Activated CD8-positive, alpha-beta memory T cell treated with anti-CD3 and anti-CD28 coated beads for 4 hours (primary cell): ENCODE data around the gene CCNQ.

Experiments used
- DNase-seq, 2 donors: peaks; one replicate each; pipeline ENCODE4 v3.0.0-alpha.2; 2020; ENCODE audit warnings: low read depth in 2 of 2

The CCNQ gene

GRCh38 chrX:153576239-153576870, 22.6 kb downstream of the CCNQ start:
- DNase-seq, result no peak

- DNase-seq, result no peak
These were observed 25.0 kb downstream of the CCNQ start for GRCh38 chrX:153573984-153574383.

DNA sequence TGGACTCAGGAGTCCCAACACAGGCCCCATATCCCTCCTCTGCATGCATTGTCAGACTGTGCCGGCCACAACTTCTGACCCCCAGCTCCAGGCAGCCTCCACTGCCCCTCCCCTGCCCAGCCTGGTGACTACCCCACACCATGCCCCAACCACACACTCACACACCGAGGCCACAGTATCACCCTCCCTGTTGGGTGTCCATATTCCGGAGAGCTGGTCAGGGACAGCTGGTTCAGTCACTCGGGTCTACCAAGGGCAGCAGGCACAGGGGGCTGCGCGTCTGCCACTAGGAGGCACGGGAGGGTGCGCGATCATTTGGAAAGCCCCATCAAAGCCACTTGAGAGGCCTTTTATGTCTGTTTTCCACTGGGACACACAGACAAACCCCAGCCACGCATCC, 26.3 kb downstream of the CCNQ start:
- DNase-seq, result no peak

DNA sequence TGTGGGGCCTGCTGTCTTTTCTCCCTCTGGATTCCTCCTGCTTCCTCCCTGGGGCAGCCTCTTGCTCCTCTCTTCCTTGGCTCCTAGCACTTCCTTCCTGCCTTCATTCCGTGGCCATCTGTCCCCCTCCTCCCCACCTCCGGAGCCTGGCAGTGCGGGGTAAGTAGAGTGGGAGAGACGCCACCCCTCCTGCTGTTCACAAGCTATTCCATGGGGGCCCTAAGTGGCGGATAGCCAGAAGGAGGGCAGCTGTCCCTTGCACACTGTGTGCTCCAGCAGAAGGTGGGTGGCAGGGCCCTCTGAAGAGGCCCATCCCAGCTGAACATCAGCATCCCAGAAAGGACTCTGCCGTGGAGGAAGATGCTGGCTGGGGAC, 27.4 kb downstream of the CCNQ start:
- DNase-seq, result no peak

DNA sequence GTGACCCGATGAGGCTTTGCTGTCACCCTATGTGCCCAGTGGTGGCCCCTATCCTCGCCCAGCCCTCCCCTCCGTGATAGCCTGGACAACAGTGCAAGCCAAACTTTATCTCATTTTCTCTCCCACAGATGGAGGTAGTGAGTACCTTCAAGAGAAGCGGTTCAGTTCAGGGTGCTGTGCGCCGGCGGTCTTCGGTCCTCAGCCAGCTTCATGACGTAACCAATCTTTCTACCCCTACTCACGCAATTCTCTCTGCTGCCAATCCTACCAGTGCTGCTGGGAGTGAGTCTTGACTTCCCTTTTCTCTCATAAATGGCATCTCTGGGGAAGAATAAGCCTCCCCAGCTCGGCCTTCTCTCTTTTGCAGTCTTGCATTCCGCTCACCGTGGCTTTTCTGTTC, 29.5 kb downstream of the CCNQ start:
- DNase-seq, result no peak

GRCh38 chrX:153568451-153569011, 30.4 kb downstream of the CCNQ start:
- no peak for DNase-seq

- no peak for DNase-seq
These were observed 32.9 kb downstream of the CCNQ start for GRCh38 chrX:153565996-153566580.

DNA sequence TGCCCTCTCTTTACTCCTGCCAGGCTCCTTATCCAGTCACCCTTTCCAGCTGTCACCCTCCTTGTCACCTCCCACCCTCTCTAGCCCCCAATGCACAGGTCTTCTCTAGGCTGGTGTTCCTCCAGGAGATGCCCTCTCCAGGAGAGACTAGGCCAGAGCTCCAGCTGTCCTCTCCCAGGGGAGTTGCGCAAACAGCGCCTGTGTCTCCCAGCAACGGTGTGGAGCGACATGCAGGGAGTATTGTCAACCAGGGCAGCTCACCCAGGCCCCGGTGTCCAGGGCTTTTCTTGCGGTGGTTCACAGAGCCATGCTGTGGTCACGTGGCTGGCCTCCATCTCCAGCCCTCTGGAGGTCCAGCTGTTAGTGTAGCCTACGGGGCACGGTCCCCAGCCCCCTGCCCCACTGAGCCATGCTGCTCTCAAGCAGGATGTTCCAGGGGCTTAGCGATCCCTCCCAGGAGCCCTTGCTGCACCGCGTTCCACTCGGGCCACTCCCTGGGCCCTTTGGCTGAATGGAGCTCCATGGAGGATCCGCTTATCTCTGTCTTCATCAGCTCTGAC, 34.8 kb downstream of the CCNQ start:
- DNase-seq, result no peak

DNA sequence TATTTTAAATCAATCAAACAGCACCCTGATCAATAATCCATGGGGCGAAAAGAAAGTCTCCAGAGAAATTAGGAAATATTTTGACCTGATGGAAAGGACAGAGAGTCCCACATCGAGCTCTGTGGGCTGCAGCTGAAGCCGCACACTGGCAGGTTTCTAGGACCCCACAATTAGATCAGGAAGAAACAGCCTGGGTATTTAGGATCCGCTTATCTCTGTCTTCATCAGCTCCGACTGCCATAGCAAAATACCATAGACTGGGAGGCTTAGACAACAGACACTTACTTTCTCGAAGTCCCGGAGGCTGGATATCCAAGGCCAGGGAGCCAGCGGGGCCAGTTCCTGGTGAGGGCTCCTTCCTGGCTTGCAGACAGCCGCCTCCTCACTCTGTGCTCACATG, 36.4 kb downstream of the CCNQ start:
- no peak for DNase-seq

DNA sequence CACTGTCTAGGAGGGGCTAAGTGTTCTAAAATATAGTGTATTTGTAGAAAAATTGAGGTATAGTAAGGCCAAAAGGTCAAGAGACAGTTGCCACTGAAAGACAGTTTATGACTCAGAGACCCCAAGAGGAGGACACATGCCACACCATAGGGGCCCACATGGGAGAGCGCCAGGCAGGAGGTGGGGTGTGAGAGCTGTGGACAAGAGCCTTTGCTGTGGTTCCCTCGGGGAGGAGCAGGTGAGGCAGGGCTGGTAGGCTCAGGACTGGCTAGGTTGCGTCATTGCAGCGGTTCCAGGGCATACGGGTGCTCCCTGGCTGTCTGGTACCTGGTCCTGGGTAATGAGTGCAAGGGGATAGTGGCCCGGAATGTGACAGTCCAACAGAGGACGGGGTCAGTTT, 37.6 kb downstream of the CCNQ start:
- no peak for DNase-seq

GRCh38 chrX:153560466-153560865, 38.5 kb downstream of the CCNQ start:
- DNase-seq, result no peak

DNA sequence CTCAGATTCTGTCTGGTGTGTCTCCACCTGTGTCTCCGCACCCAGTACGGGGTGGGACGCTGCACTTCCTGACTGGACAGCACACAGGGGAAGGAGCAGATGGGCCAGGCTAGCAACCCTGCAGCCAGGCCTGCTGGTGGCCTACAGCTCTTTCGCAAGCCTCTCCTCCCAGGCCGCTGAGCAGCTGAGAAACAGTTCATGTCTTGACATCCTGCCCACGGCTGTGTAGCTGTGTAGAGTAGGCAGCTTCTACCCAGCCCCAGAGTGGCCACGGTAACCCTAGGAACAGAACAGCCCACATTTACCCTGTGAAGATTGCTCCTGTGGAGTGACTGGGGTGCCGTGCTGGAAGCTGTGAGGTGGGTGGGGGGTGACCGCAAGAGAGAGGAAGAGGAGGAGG, 38.9 kb downstream of the CCNQ start:
- DNase-seq, result no peak

- DNase-seq, result no peak
These were observed 41.2 kb downstream of the CCNQ start for GRCh38 chrX:153557618-153558355.

DNA sequence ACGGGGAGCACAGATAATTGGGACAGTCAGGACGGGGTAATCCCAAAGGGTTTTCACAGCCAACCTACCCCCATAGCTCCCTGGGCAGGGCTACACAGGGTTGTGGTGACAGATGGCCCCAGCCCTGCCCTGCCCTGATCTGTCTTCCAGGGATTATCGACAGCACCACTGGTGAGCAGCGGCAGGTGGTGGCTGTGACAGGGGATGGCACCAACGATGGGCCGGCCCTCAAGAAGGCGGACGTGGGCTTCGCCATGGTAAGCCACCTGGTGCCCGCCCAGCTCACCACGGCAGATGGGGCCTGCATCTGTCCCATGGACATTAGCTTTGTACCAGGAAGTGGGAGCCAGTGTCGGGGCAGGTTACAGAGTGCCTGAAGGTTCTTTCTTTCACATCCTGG, 42.2 kb downstream of the CCNQ start:
- no peak for DNase-seq

GRCh38 chrX:153554519-153555167, 44.3 kb downstream of the CCNQ start:
- DNase-seq, result peak; percentile 8 to 14

DNA sequence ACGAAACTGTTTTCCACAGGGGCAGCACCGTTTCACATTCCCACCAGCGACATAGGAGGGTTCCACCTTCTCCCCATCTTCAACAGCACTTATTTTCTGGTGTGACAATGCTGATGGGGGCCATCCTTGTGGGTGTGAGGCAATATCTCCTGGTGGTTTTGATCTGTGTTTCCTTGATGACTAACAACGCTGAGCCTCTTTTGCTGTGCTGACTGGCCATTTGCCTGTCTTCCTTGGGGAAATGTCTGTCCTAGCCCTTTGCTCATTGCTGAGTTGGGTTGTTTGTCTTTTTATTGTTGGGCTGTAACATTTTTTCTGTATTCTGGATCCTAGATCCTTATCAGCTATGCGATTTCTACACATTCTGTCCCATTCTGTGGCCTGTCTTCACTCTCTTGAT, 47.8 kb downstream of the CCNQ start:
- no peak for DNase-seq

DNA sequence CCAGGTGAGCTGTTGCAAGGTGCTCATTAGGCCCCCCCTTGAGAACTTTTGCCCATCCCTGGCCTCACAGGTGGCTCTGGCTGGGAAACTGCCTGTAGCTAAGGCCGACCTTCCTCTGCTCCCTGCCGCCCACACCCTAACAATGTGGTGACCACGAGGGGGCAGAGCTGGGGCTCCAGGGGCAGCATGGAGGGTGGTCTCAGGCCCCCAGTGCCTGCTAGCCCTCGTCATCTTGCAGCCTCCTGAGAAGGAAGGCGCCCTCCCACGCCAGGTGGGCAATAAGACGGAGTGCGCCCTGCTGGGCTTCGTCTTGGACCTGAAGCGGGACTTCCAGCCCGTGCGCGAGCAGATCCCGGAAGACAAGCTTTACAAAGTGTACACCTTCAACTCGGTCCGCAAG, 49.1 kb downstream of the CCNQ start:
- no peak for DNase-seq

DNA sequence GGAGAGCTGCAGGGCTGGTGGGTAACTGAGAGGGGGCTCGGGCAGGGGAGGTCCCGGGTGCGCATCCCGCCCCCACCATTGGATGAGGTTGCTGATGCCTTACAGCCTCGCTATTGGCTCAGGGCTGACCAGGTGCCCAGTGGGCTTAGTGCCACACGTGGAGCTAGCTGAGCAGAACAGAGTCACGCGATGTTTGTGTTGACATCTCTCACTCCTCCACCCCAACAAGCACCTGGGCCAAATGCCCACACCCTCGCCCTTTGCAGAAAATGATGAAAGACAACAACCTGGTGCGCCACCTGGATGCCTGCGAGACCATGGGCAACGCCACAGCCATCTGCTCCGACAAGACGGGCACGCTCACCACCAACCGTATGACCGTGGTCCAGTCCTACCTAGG, 49.7 kb downstream of the CCNQ start:
- no peak for DNase-seq

DNA sequence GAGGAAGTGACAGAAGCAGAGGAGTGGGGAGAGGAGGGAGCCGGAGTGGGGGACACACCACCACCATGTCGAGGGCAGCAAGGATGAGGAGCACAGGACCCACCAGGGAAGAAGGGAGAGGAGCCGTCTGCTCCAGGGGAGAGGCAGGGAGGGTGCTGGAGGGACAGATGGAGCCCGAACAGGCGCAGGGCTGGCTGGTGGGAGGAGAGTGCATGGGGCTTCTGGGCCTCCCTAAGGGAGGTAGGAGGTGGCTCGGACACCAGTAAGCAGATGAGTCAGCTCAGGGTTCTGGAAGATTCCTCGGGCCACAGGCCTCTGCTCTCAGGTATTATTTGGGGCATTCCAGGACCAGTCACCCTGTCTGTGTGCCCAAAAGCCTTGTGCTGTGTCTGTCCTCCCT, 51.7 kb downstream of the CCNQ start:
- no peak for DNase-seq

GRCh38 chrX:153546386-153546785, 52.6 kb downstream of the CCNQ start:
- DNase-seq, result no peak

GRCh38 chrX:153544727-153545126, 54.2 kb downstream of the CCNQ start:
- no peak for DNase-seq

GRCh38 chrX:153539979-153540358, 59.0 kb downstream of the CCNQ start:
- DNase-seq, result no peak
